Karpas-422 (cell line): Measurements from ENCODE around the gene MRPL19. TPM values are rescaled to one million over a fixed set of nuclear protein-coding genes. Genes with fewer than 3 reads are reported as not detected.
"Not testable (repeated sequence)": the region's sequence is repeated elsewhere in the genome, so short reads cannot be mapped to it uniquely, and the experiment has no call there.

ENCODE experiments used
- DNase-seq: peaks from one replicate; pipeline ENCODE4 v3.0.0-alpha.2; 2015
- H2AFZ ChIP-seq: fragments of 200-600 bp; sonication (generic); 2 replicates; pipeline ENCODE4 v1.6.1; 2014; ENCODE audit warnings: antibody characterized with exemption, low read length, mixed read lengths
- H3K27ac ChIP-seq: fragments of 200-600 bp; sonication (generic); 2 replicates; pipeline ENCODE4 v1.5.1; 2014; ENCODE audit warnings: mild to moderate bottlenecking, low read length, moderate library complexity
- H3K27me3 ChIP-seq: fragments of 200-600 bp; sonication (generic); 2 replicates; pipeline ENCODE4 v1.6.1; 2014; ENCODE audit warnings: low read length, mixed read lengths
- H3K36me3 ChIP-seq: fragments of 200-600 bp; sonication (generic); 2 replicates; pipeline ENCODE4 v1.6.1; 2014; ENCODE audit warnings: low read length, mixed read lengths; ENCODE audit not compliant: insufficient read depth
- H3K4me1 ChIP-seq: fragments of 200-600 bp; sonication (generic); 2 replicates; pipeline ENCODE4 v1.6.1; 2014; ENCODE audit warnings: mild to moderate bottlenecking, low read length, mixed read lengths
- H3K4me2 ChIP-seq: fragments of 200-600 bp; sonication (generic); 2 replicates; pipeline ENCODE4 v1.6.1; 2014; ENCODE audit warnings: low read length, low read depth, mild to moderate bottlenecking; ENCODE audit not compliant: poor library complexity, severe bottlenecking
- H3K4me3 ChIP-seq: fragments of 200-600 bp; sonication (generic); 2 replicates; pipeline ENCODE4 v1.5.1; 2014; ENCODE audit warnings: mild to moderate bottlenecking, antibody characterized with exemption, low read length, mixed read lengths
- H3K79me2 ChIP-seq: fragments of 200-600 bp; sonication (generic); 2 replicates; pipeline ENCODE4 v1.6.1; 2014; ENCODE audit warnings: mild to moderate bottlenecking, low read length, mixed read lengths
- H3K9ac ChIP-seq: fragments of 200-600 bp; sonication (generic); 2 replicates; pipeline ENCODE4 v1.6.0; 2014; ENCODE audit warnings: low read length
- H3K9me2 ChIP-seq: fragments of 200-600 bp; sonication (generic), shearing (Covaris generic); replicated peaks from 2 replicates; pipeline ENCODE4 v1.6.0; 2014; ENCODE audit warnings: mild to moderate bottlenecking, low read length, moderate library complexity; ENCODE audit not compliant: insufficient read depth
- H3K9me3 ChIP-seq: fragments of 300-700, 200-600 bp; sonication (generic); 2 replicates; pipeline ENCODE4 v1.6.1; 2014; ENCODE audit warnings: low read length, mixed read lengths
- H4K20me1 ChIP-seq: fragments of 200-600 bp; sonication (generic); 2 replicates; pipeline ENCODE4 v1.6.1; 2014; ENCODE audit warnings: mild to moderate bottlenecking, antibody characterized with exemption, low read length, low read depth; ENCODE audit not compliant: insufficient read depth
- total RNA-seq: library from RNA; depleted of rRNA; stranded (reverse); fragments of >200 nt; shearing (Covaris generic); gene quantifications from 2 replicates; pipeline ENCODE4 v1.2.3, GENCODE V29; 2014; ENCODE audit warnings: low replicate concordance

Gene MRPL19
- total RNA-seq, 1 experiment from 2014 or later = 76.6 TPM

GRCh38 chr2:75656563-75656962, 10.0 kb downstream of the MRPL19 start:
- H3K4me3 ChIP-seq = no peak overlapping the region
- no peak overlapping the region for H3K4me2 ChIP-seq
- H3K9ac ChIP-seq = no peak overlapping the region
- no peaks in the 10 kb centered on the region for H3K27me3 ChIP-seq
- no peak for DNase-seq
- H4K20me1 ChIP-seq = no peaks in the 10 kb centered on the region
- no peaks in the 10 kb centered on the region for H3K9me2 ChIP-seq
- peaks cover 100% of the 10 kb centered on the region for H3K36me3 ChIP-seq
- no peaks in the 10 kb centered on the region for H3K4me1 ChIP-seq
- H3K79me2 ChIP-seq = peaks cover 69% of the 10 kb centered on the region
- H3K27ac ChIP-seq = no peak overlapping the region
- H2AFZ ChIP-seq = no peak overlapping the region
- peaks cover 11% of the 10 kb centered on the region for H3K9me3 ChIP-seq

DNA sequence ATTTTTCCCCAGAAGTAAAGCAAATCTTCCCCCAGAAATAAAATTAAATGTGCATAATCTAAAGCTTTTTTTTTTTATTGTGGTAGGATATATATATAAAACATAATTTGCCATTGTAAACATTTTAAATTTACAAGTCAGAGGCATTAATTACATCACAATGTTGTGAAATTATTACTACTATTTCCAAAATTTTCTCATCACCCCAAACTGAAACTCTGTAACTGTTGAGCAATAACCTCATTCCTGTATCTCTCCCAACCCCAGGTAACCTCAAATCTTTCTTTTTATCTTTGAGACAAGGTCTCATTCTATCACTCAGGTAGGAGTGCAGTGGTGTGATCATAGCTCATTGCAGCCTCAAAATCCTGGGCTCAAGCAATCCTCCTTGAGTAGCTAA, 11.2 kb downstream of the MRPL19 start:
- no peak for DNase-seq
- Histone ChIP-seq H3K36me3 (peaks cover 100% of the 10 kb centered on the region), H3K9me2 (no peaks in the 10 kb centered on the region), H3K9ac (no peak overlapping the region), H3K79me2 (peaks cover 72% of the 10 kb centered on the region), H3K27ac (no peak overlapping the region), H3K9me3 (peaks cover 11% of the 10 kb centered on the region), H3K4me3 (no peak overlapping the region), H2AFZ (no peak overlapping the region), H3K4me2 (no peak overlapping the region), H3K27me3 (no peaks in the 10 kb centered on the region), H3K4me1 (no peaks in the 10 kb centered on the region), H4K20me1 (no peaks in the 10 kb centered on the region)

DNA sequence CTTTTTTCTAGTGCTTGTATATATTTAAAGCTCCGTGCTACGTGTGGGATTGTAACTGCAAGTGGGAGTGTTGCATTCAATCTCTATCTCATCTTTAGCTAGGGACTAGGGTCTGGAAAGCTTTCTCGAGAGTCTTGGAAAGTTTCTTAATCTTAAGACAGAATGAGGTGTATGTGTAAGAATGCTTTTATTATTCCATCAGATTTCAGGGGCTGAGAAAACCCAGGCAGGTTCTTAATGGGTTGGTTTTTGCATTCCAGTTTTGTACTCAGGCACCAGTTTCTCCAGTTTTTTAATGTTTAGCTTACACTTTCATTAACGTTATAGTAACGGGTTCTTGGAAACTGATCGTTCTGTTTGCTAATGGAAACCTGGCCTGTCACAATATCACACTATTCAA, 20.3 kb downstream of the MRPL19 start:
- Histone ChIP-seq H3K27me3 (no peaks in the 10 kb centered on the region), H3K27ac (no peak overlapping the region)

GRCh38 chr2:75667884-75668283, 21.3 kb downstream of the MRPL19 start:
- peaks cover 75% of the 10 kb centered on the region for H3K36me3 ChIP-seq
- no peaks in the 10 kb centered on the region for H3K9me3 ChIP-seq
- no peak overlapping the region for H3K4me3 ChIP-seq
- H3K4me1 ChIP-seq = no peaks in the 10 kb centered on the region
- H3K4me2 ChIP-seq = no peak overlapping the region
- H3K27me3 ChIP-seq = no peaks in the 10 kb centered on the region
- no peak overlapping the region for H3K27ac ChIP-seq
- H3K9me2 ChIP-seq = no peaks in the 10 kb centered on the region
- H2AFZ ChIP-seq = no peak overlapping the region
- peaks cover 7% of the 10 kb centered on the region; the same call in 1 of the 2 replicates for H3K79me2 ChIP-seq
- DNase-seq = no peak
- H3K9ac ChIP-seq = no peak overlapping the region
- no peaks in the 10 kb centered on the region for H4K20me1 ChIP-seq

More for the DNA sequence above, 20.3 kb downstream of the MRPL19 start:
- H3K9me2 ChIP-seq = no peaks in the 10 kb centered on the region
- H3K9ac ChIP-seq = no peak overlapping the region
- H3K4me3 ChIP-seq = no peak overlapping the region
- no peaks in the 10 kb centered on the region for H4K20me1 ChIP-seq
- H3K79me2 ChIP-seq = peaks cover 13% of the 10 kb centered on the region
- no peaks in the 10 kb centered on the region for H3K9me3 ChIP-seq
- no peak overlapping the region for H2AFZ ChIP-seq
- no peak overlapping the region for H3K4me2 ChIP-seq
- no peaks in the 10 kb centered on the region for H3K4me1 ChIP-seq
- H3K36me3 ChIP-seq = peaks cover 78% of the 10 kb centered on the region
- DNase-seq = no peak

GRCh38 chr2:75675423-75675822, 28.8 kb downstream of the MRPL19 start:
- not testable (repeated sequence) for H3K9me3 ChIP-seq, H3K27ac ChIP-seq, DNase-seq, H3K9ac ChIP-seq, H3K27me3 ChIP-seq, H3K4me3 ChIP-seq, H2AFZ ChIP-seq, H4K20me1 ChIP-seq, H3K4me2 ChIP-seq, H3K4me1 ChIP-seq, H3K9me2 ChIP-seq
- peaks cover 54% of the 10 kb centered on the region for H3K36me3 ChIP-seq
- H3K79me2 ChIP-seq = peaks cover 26% of the 10 kb centered on the region

DNA sequence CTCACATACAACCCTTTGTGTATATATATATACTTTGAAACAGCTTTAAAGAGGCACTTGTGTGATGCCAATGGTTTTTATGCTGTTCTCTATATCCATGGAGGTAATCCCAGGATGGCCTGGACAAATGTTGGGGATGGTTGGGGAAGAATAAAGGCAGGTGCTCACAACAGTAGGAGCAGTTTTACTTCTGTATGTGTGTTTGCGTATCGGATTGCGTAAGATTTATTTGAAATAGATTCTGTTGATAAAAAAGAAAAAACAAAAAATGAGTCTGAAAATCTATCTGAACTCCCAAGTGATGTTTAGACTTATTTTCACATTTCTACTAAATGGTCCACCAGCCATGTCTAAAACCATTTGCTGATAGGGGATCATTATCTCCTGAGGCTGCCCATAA, 29.3 kb downstream of the MRPL19 start:
- H3K4me2 ChIP-seq = no peak overlapping the region

DNA sequence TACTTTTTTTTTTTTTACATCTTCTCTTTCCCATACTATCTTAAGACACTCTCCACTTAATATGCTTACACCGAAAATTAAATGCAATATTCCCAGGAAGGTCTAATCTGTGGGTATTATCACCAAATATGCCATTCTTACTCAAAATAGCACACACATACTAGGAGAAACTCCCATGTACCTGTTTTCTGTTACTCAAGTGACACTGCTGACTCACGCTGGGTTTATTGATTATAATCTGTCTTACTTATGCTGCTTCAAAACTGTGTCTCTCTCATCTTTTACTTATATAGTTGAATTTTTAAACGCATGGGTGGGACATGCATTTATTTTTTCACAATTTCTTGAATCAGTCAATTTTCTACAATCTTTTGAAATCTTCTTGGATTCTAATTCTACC, 29.9 kb downstream of the MRPL19 start:
- Histone ChIP-seq H3K9me3 (no peaks in the 10 kb centered on the region), H3K27me3 (no peaks in the 10 kb centered on the region), H4K20me1 (no peaks in the 10 kb centered on the region), H2AFZ (no peak overlapping the region), H3K79me2 (peaks cover 24% of the 10 kb centered on the region), H3K36me3 (peaks cover 48% of the 10 kb centered on the region), H3K4me2 (no peak overlapping the region), H3K9me2 (no peaks in the 10 kb centered on the region), H3K4me1 (peaks cover 4% of the 10 kb centered on the region), H3K4me3 (no peak overlapping the region), H3K9ac (no peak overlapping the region), H3K27ac (no peak overlapping the region)
- no peak for DNase-seq

More for the DNA sequence above, 29.3 kb downstream of the MRPL19 start:
- H3K27me3 ChIP-seq = no peaks in the 10 kb centered on the region
- H3K4me3 ChIP-seq = no peak overlapping the region
- H3K27ac ChIP-seq = no peak overlapping the region
- H3K9ac ChIP-seq = no peak overlapping the region
- no peaks in the 10 kb centered on the region for H4K20me1 ChIP-seq
- no peaks in the 10 kb centered on the region for H3K9me3 ChIP-seq
- H2AFZ ChIP-seq = no peak overlapping the region
- no peak for DNase-seq
- H3K9me2 ChIP-seq = no peaks in the 10 kb centered on the region
- peaks cover 4% of the 10 kb centered on the region for H3K4me1 ChIP-seq
- peaks cover 26% of the 10 kb centered on the region for H3K79me2 ChIP-seq
- H3K36me3 ChIP-seq = peaks cover 49% of the 10 kb centered on the region

DNA sequence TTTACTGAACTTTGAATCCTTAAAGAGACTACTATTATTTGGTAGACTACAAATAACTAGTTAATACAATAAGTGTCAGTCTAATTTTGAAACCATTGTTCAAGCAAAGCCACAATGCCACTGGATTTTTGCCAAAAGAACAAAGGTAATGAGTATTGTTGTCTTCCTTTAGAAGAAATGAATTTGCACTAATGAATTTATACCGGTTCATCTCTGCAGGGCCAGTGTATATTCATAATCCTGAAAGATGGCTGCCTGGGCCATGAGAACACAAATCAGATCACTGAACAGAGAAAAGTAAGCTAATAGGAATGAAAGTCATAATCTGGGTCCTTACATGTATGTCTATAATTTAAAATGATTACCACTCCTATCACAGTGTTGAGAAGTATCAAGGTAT, 33.0 kb downstream of the MRPL19 start:
- Histone ChIP-seq H3K27me3 (no peaks in the 10 kb centered on the region), H3K4me1 (peaks cover 4% of the 10 kb centered on the region), H3K27ac (no peak overlapping the region), H3K36me3 (peaks cover 34% of the 10 kb centered on the region), H3K9ac (no peak overlapping the region), H3K79me2 (peaks cover 19% of the 10 kb centered on the region), H3K4me2 (no peak overlapping the region), H3K4me3 (no peak overlapping the region), H2AFZ (no peak overlapping the region), H4K20me1 (no peaks in the 10 kb centered on the region), H3K9me2 (no peaks in the 10 kb centered on the region), H3K9me3 (no peaks in the 10 kb centered on the region)
- no peak for DNase-seq

- Histone ChIP-seq H3K4me2 (no peak overlapping the region), H2AFZ (no peak overlapping the region), H3K9me3 (no peaks in the 10 kb centered on the region), H3K4me3 (no peak overlapping the region), H3K27me3 (no peaks in the 10 kb centered on the region), H3K36me3 (peaks cover 35% of the 10 kb centered on the region), H4K20me1 (no peaks in the 10 kb centered on the region), H3K4me1 (peaks cover 4% of the 10 kb centered on the region), H3K9ac (no peak overlapping the region), H3K9me2 (no peaks in the 10 kb centered on the region), H3K79me2 (peaks cover 23% of the 10 kb centered on the region), H3K27ac (no peak overlapping the region)
- DNase-seq = no peak
Observed at GRCh38 chr2:75680402-75680801, 33.8 kb downstream of the MRPL19 start.
